Astrocyte (in vitro differentiated cells and primary cell): ENCODE measurements around the gene ZNF691.

Experiments used
- EZH2 ChIP-seq: IDR thresholded peaks from 2 replicates; pipeline ENCODE4 v1.6.1; 2012; ENCODE audit warnings: mild to moderate bottlenecking, low read length, inconsistent platforms; ENCODE audit not compliant: insufficient read depth
- TF ChIP-seq, protein P1 (sequence below): IDR thresholded peaks from 2 replicates; pipeline ENCODE4 v1.5.1; 2011; ENCODE audit warnings: low read depth, mild to moderate bottlenecking, inconsistent platforms, low read length, moderate library complexity; ENCODE audit not compliant: insufficient read depth

DNA sequence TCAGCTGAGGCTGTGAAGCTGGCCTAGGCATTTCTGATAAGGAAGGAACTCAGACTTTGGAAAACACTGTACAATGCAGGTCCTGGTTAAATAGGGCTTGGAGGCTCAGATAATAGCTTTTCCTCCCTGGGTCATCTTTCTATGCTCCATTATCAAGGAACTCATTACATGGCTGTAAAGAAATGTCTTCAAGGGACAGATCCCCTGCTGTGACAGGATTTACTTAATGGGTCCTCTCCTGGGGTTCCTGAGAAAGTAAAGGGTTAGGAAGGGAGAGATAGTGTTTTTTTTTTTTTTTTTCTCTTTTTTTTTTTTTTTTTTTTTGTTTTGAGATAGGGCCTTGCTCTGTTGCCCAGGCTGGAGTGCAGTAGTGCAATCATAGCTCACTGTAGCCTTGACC, 15.1 kb upstream of the ZNF691 start:
- no peak for TF ChIP-seq EZH2
- TF ChIP-seq, protein P1, sequence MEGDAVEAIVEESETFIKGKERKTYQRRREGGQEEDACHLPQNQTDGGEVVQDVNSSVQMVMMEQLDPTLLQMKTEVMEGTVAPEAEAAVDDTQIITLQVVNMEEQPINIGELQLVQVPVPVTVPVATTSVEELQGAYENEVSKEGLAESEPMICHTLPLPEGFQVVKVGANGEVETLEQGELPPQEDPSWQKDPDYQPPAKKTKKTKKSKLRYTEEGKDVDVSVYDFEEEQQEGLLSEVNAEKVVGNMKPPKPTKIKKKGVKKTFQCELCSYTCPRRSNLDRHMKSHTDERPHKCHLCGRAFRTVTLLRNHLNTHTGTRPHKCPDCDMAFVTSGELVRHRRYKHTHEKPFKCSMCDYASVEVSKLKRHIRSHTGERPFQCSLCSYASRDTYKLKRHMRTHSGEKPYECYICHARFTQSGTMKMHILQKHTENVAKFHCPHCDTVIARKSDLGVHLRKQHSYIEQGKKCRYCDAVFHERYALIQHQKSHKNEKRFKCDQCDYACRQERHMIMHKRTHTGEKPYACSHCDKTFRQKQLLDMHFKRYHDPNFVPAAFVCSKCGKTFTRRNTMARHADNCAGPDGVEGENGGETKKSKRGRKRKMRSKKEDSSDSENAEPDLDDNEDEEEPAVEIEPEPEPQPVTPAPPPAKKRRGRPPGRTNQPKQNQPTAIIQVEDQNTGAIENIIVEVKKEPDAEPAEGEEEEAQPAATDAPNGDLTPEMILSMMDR = no peak
